IMR-90 (cell line): ENCODE data around the gene MCUB. TPM values are rescaled to one million over a fixed set of nuclear protein-coding genes. Genes with fewer than 3 reads are reported as not detected.
A peak's percentile ranks its signal among the peaks of the same experiment; 100 is the strongest.

Experiments used
- ATAC-seq: fragments of 200-7000 bp; cut with Tn5 transposase; 2 replicates; pipeline ENCODE4 v1.9.1; 2020; ENCODE audit warnings: low read depth, mild to moderate bottlenecking, moderate library complexity
- BruUV-seq: library from RNA; stranded (reverse); fragments of 400-500 nt; replicated peaks from 2 replicates; lab custom pipeline; 2021; lab: Mats Ljungman, UMichigan
- CTCF ChIA-PET: fragments of 300-600 bp; formaldehyde crosslinking; extraction: SDS; loops from one replicate; lab custom pipeline; 2021; ENCODE audit warnings: antibody characterized with exemption; lab: Yijun Ruan, JAX
- POLR2A ChIA-PET: fragments of 300-600 bp; sonication (Branson Sonifier 250); formaldehyde crosslinking; loops from one replicate; lab custom pipeline; 2022; ENCODE audit warnings: antibody characterized with exemption; ENCODE audit not compliant: unreplicated experiment; lab: Charles Lee
- DNase-seq: peaks from one replicate; pipeline ENCODE4 v3.0.0; 2013
- H2AFZ ChIP-seq: replicated peaks from 2 replicates; pipeline ENCODE3; 2013; ENCODE audit warnings: low read length, mild to moderate bottlenecking; ENCODE audit not compliant: poor library complexity
- H2AK5ac ChIP-seq: 2 replicates; pipeline ENCODE4 v1.6.1; 2013; ENCODE audit warnings: low read depth, low read length, inconsistent platforms
- H2AK9ac ChIP-seq: replicated peaks from 2 replicates; pipeline ENCODE3; 2013; ENCODE audit warnings: mild to moderate bottlenecking, low read depth, low read length, moderate library complexity; ENCODE audit not compliant: poor library complexity
- H2BK120ac ChIP-seq: 2 replicates; pipeline ENCODE4 v1.6.1; 2013; ENCODE audit warnings: low read depth, low read length, inconsistent platforms
- H2BK15ac ChIP-seq: 3 replicates; pipeline ENCODE4 v1.6.1; 2013; ENCODE audit warnings: low read depth, low read length, inconsistent platforms
- H2BK20ac ChIP-seq: 2 replicates; pipeline ENCODE4 v1.6.1; 2013; ENCODE audit warnings: low read depth, mild to moderate bottlenecking, inconsistent platforms, low read length, moderate library complexity
- H2BK5ac ChIP-seq: 2 replicates; pipeline ENCODE4 v1.6.1; 2013; ENCODE audit warnings: mild to moderate bottlenecking, low read depth, low read length, inconsistent platforms; ENCODE audit not compliant: poor library complexity, severe bottlenecking
- H3K14ac ChIP-seq: replicated peaks from 2 replicates; pipeline ENCODE4 v1.6.1; 2013; ENCODE audit warnings: low read depth, low read length, inconsistent platforms
- H3K18ac ChIP-seq: 2 replicates; pipeline ENCODE4 v1.6.1; 2013; ENCODE audit warnings: low read depth, low read length, control low read depth
- H3K23ac ChIP-seq: 2 replicates; pipeline ENCODE4 v1.6.1; 2013; ENCODE audit warnings: low read depth, low read length, inconsistent platforms
- H3K27ac ChIP-seq: 2 replicates; pipeline ENCODE4 v1.5.1; 2013; ENCODE audit warnings: mild to moderate bottlenecking, control low read depth, low read length; ENCODE audit not compliant: insufficient read depth
- H3K27me3 ChIP-seq: 2 replicates; pipeline ENCODE4 v1.6.1; 2013; ENCODE audit warnings: low read length; ENCODE audit not compliant: control insufficient read depth, insufficient read depth
- H3K36me3 ChIP-seq: 2 replicates; pipeline ENCODE4 v1.6.1; 2013; ENCODE audit warnings: low read length, mixed read lengths; ENCODE audit not compliant: control insufficient read depth, insufficient read depth
- H3K4ac ChIP-seq: 2 replicates; pipeline ENCODE4 v1.6.1; 2013; ENCODE audit warnings: low read depth, low read length, inconsistent platforms
- H3K4me1 ChIP-seq: 2 replicates; pipeline ENCODE4 v1.6.1; 2013; ENCODE audit warnings: low read length, mixed read lengths; ENCODE audit not compliant: control insufficient read depth, insufficient read depth
- H3K4me2 ChIP-seq: 2 replicates; pipeline ENCODE4 v1.6.1; 2013; ENCODE audit warnings: low read depth, mild to moderate bottlenecking, control low read depth, low read length, moderate library complexity
- H3K4me3 ChIP-seq: 2 replicates; pipeline ENCODE4 v1.5.1; 2013; ENCODE audit warnings: low read depth, mild to moderate bottlenecking, control low read depth, low read length, moderate library complexity; ENCODE audit not compliant: insufficient read depth
- H3K56ac ChIP-seq: 2 replicates; pipeline ENCODE4 v1.6.1; 2013; ENCODE audit warnings: low read length, inconsistent platforms; ENCODE audit not compliant: insufficient read depth; ENCODE audit errors: extremely low read depth
- H3K79me1 ChIP-seq, 2 experiments: 2 replicates each; pipeline ENCODE4 v1.6.1; 2013; ENCODE audit warnings: low read length in 2 of 2, inconsistent platforms in 1 of 2, low read depth in 1 of 2
- H3K9ac ChIP-seq: 2 replicates; pipeline ENCODE4 v1.6.1; 2013; ENCODE audit warnings: low read depth, low read length, control low read depth
- H3K9me1 ChIP-seq: 2 replicates; pipeline ENCODE4 v1.6.1; 2013; ENCODE audit warnings: low read length, inconsistent platforms; ENCODE audit not compliant: insufficient read depth
- H3K9me3 ChIP-seq: 2 replicates; pipeline ENCODE4 v1.6.1; 2013; ENCODE audit warnings: low read length; ENCODE audit not compliant: control insufficient read depth, insufficient read depth
- H4K20me1 ChIP-seq: 2 replicates; pipeline ENCODE4 v1.6.1; 2013; ENCODE audit warnings: low read length, inconsistent platforms; ENCODE audit not compliant: insufficient read depth
- H4K5ac ChIP-seq: 2 replicates; pipeline ENCODE4 v1.6.1; 2013; ENCODE audit warnings: mild to moderate bottlenecking, low read depth, low read length, control low read depth
- H4K8ac ChIP-seq, 2 experiments: 2 replicates each; pipeline ENCODE4 v1.6.1; 2013; ENCODE audit warnings: low read depth in 2 of 2, low read length in 2 of 2, control low read depth in 1 of 2, inconsistent platforms in 1 of 2
- H4K91ac ChIP-seq: 2 replicates; pipeline ENCODE4 v1.6.1; 2013; ENCODE audit warnings: low read depth, low read length, inconsistent platforms; ENCODE audit not compliant: insufficient read depth
- BHLHE40 ChIP-seq: fragments of 150-350 bp; IDR thresholded peaks from 2 replicates; pipeline ENCODE4 v1.6.1; 2016; ENCODE audit warnings: mild to moderate bottlenecking, low read depth, low read length
- CEBPB ChIP-seq: IDR thresholded peaks from 2 replicates; pipeline ENCODE4 v1.6.1; 2012; ENCODE audit warnings: low read depth, low read length, improper control_type of control experiment
- CHD1 ChIP-seq: IDR thresholded peaks from 2 replicates; pipeline ENCODE4 v1.6.1; 2012; ENCODE audit warnings: low read depth, low read length, improper control_type of control experiment
- FOS ChIP-seq: fragments of 150-350 bp; IDR thresholded peaks from 2 replicates; pipeline ENCODE4 v1.6.1; 2016; ENCODE audit warnings: low read depth, low read length
- MAFK ChIP-seq: IDR thresholded peaks from 2 replicates; pipeline ENCODE4 v1.6.1; 2012; ENCODE audit warnings: low read depth, low read length, improper control_type of control experiment
- MAZ ChIP-seq: IDR thresholded peaks from 2 replicates; pipeline ENCODE4 v1.6.1; 2012; ENCODE audit warnings: low read depth, mild to moderate bottlenecking, low read length, improper control_type of control experiment, moderate library complexity, borderline replicate concordance
- MXI1 ChIP-seq: IDR thresholded peaks from 2 replicates; pipeline ENCODE4 v1.6.1; 2012; ENCODE audit warnings: low read depth, mild to moderate bottlenecking, low read length, moderate library complexity, borderline replicate concordance
- NFE2L2 ChIP-seq: fragments of 150-350 bp; IDR thresholded peaks from 2 replicates; pipeline ENCODE4 v1.6.1; 2016; ENCODE audit warnings: low read depth, mild to moderate bottlenecking, low read length
- POLR2A ChIP-seq: IDR thresholded peaks from 2 replicates; pipeline ENCODE4 v1.6.1; 2012; ENCODE audit warnings: mild to moderate bottlenecking, low read depth, low read length
- RAD21 ChIP-seq: IDR thresholded peaks from 2 replicates; pipeline ENCODE4 v1.6.1; 2012; ENCODE audit warnings: low read length, improper control_type of control experiment
- RCOR1 ChIP-seq: IDR thresholded peaks from 2 replicates; pipeline ENCODE4 v1.6.1; 2012; ENCODE audit warnings: mild to moderate bottlenecking, low read length, improper control_type of control experiment; ENCODE audit not compliant: insufficient replicate concordance
- RFX5 ChIP-seq: IDR thresholded peaks from 2 replicates; pipeline ENCODE4 v1.8.0; 2012; ENCODE audit warnings: low read depth, mild to moderate bottlenecking, low read length, moderate library complexity
- SMC3 ChIP-seq: fragments of 150-350 bp; IDR thresholded peaks from 2 replicates; pipeline ENCODE4 v1.6.1; 2016; ENCODE audit warnings: low read depth, mild to moderate bottlenecking, antibody characterized with exemption, low read length, moderate library complexity
- WGBS, 2 experiments: methylation state at CpG; one replicate each; pipeline versions ENCODE4 v1.1.5 to v1.1.7; 2013; ENCODE audit warnings: missing lambda C conversion rate in 2 of 2; ENCODE audit not compliant: insufficient read length in 1 of 2; ENCODE audit errors: extremely low coverage in 2 of 2; 5-methylcytosine and 5-hydroxymethylcytosine counted together
- dilution Hi-C: fragments of 300-500 bp; cut with HindIII; formaldehyde crosslinking; loops from one replicate; pipeline ENCODE4 v1.14.3; 2018; ENCODE audit warnings: low sequenced_read_pairs; ENCODE audit not compliant: unreplicated experiment
- in situ Hi-C: fragments of 300-500 bp; cut with MboI; formaldehyde crosslinking; loops from 3 replicates; pipeline ENCODE4 v1.14.3; 2019; ENCODE audit warnings: low sequenced_read_pairs, inconsistent platforms, mixed read lengths
- intact Hi-C: fragments of 100-400 bp; cut with micrococcal nuclease; formaldehyde crosslinking; loops from 2 replicates; pipeline ENCODE4 v1.10.0; 2022
- polyA plus RNA-seq, 3 experiments: library from polyadenylated mRNA; depleted of rRNA; stranded (reverse); fragments of >200 nt; gene quantifications; 2 replicates each; pipeline ENCODE4 v1.2.3, GENCODE V29; 2012; ENCODE audit warnings: low replicate concordance in 1 of 3
- total RNA-seq: library from RNA; depleted of rRNA; stranded (reverse); fragments of >200 nt; gene quantifications from 2 replicates; pipeline ENCODE4 v1.2.3, GENCODE V29; 2012
- TF ChIP-seq, protein P1 (sequence below): conservative IDR thresholded peaks from 2 replicates; pipeline ENCODE4 v1.5.1; 2012; ENCODE audit warnings: mild to moderate bottlenecking, low read depth, low read length, improper control_type of control experiment
- TF ChIP-seq, protein P2 (sequence below): fragments of 150-350 bp; IDR thresholded peaks from 2 replicates; pipeline ENCODE4 v1.6.1; 2016; ENCODE audit warnings: low read depth, mild to moderate bottlenecking, low read length, moderate library complexity, borderline replicate concordance
- TF ChIP-seq, protein P3 (sequence below): fragments of 150-350 bp; IDR thresholded peaks from 2 replicates; pipeline ENCODE4 v1.6.1; 2017; ENCODE audit warnings: mild to moderate bottlenecking, antibody characterized with exemption, low read length, low read depth

MCUB gene
- total and polyA plus RNA-seq, 2 of the 4 experiments (the other 2 are of a cell fraction), result 18.5 to 20.4 TPM

DNA sequence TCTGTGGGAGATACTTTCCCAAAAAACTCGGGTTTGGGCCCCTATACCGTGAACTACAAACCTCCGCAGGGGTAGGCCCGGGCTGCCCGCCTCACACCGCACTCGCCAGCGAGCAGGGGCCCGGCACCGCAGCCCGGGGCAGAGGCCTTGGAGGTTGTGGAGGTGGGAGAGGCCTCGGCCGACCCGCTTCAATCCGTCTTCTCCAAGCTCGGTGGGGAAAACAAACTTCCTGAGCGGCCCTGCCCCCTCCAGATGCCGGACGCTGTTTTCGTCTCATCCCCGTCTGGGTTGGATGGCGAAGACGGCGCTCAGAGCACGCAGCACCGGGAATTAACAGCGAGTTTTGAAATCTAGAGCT is 442 bp upstream of the MCUB start:
- TF ChIP-seq, protein P1, sequence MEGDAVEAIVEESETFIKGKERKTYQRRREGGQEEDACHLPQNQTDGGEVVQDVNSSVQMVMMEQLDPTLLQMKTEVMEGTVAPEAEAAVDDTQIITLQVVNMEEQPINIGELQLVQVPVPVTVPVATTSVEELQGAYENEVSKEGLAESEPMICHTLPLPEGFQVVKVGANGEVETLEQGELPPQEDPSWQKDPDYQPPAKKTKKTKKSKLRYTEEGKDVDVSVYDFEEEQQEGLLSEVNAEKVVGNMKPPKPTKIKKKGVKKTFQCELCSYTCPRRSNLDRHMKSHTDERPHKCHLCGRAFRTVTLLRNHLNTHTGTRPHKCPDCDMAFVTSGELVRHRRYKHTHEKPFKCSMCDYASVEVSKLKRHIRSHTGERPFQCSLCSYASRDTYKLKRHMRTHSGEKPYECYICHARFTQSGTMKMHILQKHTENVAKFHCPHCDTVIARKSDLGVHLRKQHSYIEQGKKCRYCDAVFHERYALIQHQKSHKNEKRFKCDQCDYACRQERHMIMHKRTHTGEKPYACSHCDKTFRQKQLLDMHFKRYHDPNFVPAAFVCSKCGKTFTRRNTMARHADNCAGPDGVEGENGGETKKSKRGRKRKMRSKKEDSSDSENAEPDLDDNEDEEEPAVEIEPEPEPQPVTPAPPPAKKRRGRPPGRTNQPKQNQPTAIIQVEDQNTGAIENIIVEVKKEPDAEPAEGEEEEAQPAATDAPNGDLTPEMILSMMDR, result no peak
- TF ChIP-seq CEBPB (no peak), MAZ (no peak), POLR2A (no peak), SMC3 (no peak), NFE2L2 (no peak), MAFK (no peak), RAD21 (no peak), RFX5 (no peak), CHD1 (no peak), BHLHE40 (no peak), MXI1 (no peak), FOS (no peak), RCOR1 (no peak)
- TF ChIP-seq, protein P2, sequence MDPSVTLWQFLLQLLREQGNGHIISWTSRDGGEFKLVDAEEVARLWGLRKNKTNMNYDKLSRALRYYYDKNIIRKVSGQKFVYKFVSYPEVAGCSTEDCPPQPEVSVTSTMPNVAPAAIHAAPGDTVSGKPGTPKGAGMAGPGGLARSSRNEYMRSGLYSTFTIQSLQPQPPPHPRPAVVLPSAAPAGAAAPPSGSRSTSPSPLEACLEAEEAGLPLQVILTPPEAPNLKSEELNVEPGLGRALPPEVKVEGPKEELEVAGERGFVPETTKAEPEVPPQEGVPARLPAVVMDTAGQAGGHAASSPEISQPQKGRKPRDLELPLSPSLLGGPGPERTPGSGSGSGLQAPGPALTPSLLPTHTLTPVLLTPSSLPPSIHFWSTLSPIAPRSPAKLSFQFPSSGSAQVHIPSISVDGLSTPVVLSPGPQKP, result no peak
- TF ChIP-seq, protein P3, sequence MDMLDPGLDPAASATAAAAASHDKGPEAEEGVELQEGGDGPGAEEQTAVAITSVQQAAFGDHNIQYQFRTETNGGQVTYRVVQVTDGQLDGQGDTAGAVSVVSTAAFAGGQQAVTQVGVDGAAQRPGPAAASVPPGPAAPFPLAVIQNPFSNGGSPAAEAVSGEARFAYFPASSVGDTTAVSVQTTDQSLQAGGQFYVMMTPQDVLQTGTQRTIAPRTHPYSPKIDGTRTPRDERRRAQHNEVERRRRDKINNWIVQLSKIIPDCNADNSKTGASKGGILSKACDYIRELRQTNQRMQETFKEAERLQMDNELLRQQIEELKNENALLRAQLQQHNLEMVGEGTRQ, result no peak
- Histone ChIP-seq H2BK15ac (no peak overlapping the region), H4K5ac (peak overlapping the region; percentile 6; the same call in 1 of the 2 replicates), H2BK5ac (peak overlapping the region; percentile 27), H3K27ac (peak overlapping the region; percentile 67), H2AK9ac (no peak overlapping the region), H4K8ac (peak overlapping the region; percentile 77), H3K36me3 (no peaks in the 10 kb centered on the region), H4K20me1 (no peaks in the 10 kb centered on the region), H3K79me1 (peaks cover 5 to 6% of the 10 kb centered on the region in 2 experiments; a peak in 3 of 4 replicates), H4K91ac (peak overlapping the region; percentile 27; the same call in 1 of the 2 replicates), H3K9me3 (no peaks in the 10 kb centered on the region), H2BK120ac (no peak overlapping the region), H3K4me3 (peak overlapping the region; percentile 61), H3K9me1 (no peaks in the 10 kb centered on the region), H3K18ac (no peak overlapping the region; the same call in 1 of the 2 replicates), H3K14ac (0 out of 2 replicates have a peak overlapping the region, but pooled peaks have one; percentile 11), H2AFZ (peak overlapping the region; percentile 93), H2AK5ac (no peak overlapping the region), H2BK20ac (no peak overlapping the region), H3K4ac (peak overlapping the region; percentile 16), H3K4me1 (no peaks in the 10 kb centered on the region; the same call in none of the 2 replicates), H3K56ac (peak overlapping the region; percentile 8; the same call in 1 of the 2 replicates), H3K27me3 (no peaks in the 10 kb centered on the region), H3K9ac (peak overlapping the region; percentile 73), H3K23ac (no peak overlapping the region), H3K4me2 (peak overlapping the region; percentile 64)
- no TSS peak for BruUV-seq
- intact Hi-C loops, result no loop called here
- ChIA-PET CTCF (no interaction called here), POLR2A (no interaction called here)
- 0% methylated on average over 10 of the region's 27 CpGs; no CpG with 5 or more reads in 1 of the 2 experiments for WGBS, 2 experiments
- DNase-seq, result no peak
- in situ Hi-C loops, result no loop called here
- peak; percentile 35 for ATAC-seq
- dilution Hi-C loops, result no loop called here
